ENCODE results near the gene TTYH2. TPM values are rescaled to one million over a fixed set of nuclear protein-coding genes. Genes with fewer than 3 reads are reported as not detected.
A peak's percentile ranks its signal among the peaks of the same experiment; 100 is the strongest.

The TTYH2 gene
- total RNA-seq, 2 experiments from 2014 or later, result 3.1 to 3.8 TPM

GRCh38 chr17:74201948-74202347 lies 11.4 kb upstream of the TTYH2 start:
- CTCF ChIA-PET (ENCODE audit: unreplicated experiment), result no interaction called here
- no peak for DNase-seq (ENCODE audit: low spot score)
- POLR2A ChIA-PET, result interaction anchor here (0.6 kb wide), 1 partner anchor 62 kb away, joined by 3 read pairs; no protein-coding TSS in a partner anchor
- Histone ChIP-seq H3K4me3 (ENCODE audit: low read depth, low read length, poor library complexity, severe bottlenecking) (no peak overlapping the region), H3K27ac (ENCODE audit: low read depth, low read length, poor library complexity, severe bottlenecking) (no peak overlapping the region), H2AFZ (ENCODE audit: low read length) (no peak overlapping the region), H3K79me2 (ENCODE audit: insufficient read depth, low read depth, low read length) (peaks cover 35% of the 10 kb centered on the region), H3K9me3 (ENCODE audit: low read length) (no peaks in the 10 kb centered on the region), H3K36me3 (ENCODE audit: insufficient read depth, low read length) (peaks cover 34% of the 10 kb centered on the region), H3K9me2 (ENCODE audit: insufficient read depth, low read length) (no peaks in the 10 kb centered on the region), H3K4me2 (ENCODE audit: low read length) (no peak overlapping the region), H3K4me1 (ENCODE audit: insufficient read depth, low read length, poor library complexity, severe bottlenecking) (peaks cover 24% of the 10 kb centered on the region), H4K20me1 (ENCODE audit: insufficient read depth, low read length) (peaks cover 24% of the 10 kb centered on the region; the same call in 1 of the 2 replicates)
- intact Hi-C loops (cut with micrococcal nuclease; ENCODE audit: unreplicated experiment), result no loop called here
- no TSS peak for BruUV-seq (replicated peaks)
- TF ChIP-seq, protein P1, sequence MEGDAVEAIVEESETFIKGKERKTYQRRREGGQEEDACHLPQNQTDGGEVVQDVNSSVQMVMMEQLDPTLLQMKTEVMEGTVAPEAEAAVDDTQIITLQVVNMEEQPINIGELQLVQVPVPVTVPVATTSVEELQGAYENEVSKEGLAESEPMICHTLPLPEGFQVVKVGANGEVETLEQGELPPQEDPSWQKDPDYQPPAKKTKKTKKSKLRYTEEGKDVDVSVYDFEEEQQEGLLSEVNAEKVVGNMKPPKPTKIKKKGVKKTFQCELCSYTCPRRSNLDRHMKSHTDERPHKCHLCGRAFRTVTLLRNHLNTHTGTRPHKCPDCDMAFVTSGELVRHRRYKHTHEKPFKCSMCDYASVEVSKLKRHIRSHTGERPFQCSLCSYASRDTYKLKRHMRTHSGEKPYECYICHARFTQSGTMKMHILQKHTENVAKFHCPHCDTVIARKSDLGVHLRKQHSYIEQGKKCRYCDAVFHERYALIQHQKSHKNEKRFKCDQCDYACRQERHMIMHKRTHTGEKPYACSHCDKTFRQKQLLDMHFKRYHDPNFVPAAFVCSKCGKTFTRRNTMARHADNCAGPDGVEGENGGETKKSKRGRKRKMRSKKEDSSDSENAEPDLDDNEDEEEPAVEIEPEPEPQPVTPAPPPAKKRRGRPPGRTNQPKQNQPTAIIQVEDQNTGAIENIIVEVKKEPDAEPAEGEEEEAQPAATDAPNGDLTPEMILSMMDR (conservative IDR thresholded peaks at IDR 0.05; ENCODE audit: low read length), result no peak
- no peak for TF ChIP-seq EZH2phosphoT487 (IDR thresholded peaks at IDR 0.05; ENCODE audit: borderline replicate concordance, low read depth, low read length)

- H3K27ac ChIP-seq (ENCODE audit: low read depth, low read length, poor library complexity, severe bottlenecking), result no peak overlapping the region
- H3K36me3 ChIP-seq (ENCODE audit: insufficient read depth, low read length), result peaks cover 44% of the 10 kb centered on the region
- POLR2A ChIA-PET, result interaction anchor here (0.6 to 0.7 kb wide), 3 partner anchors 26 to 236 kb away, joined by 3 to 4 read pairs (median 3); no protein-coding TSS in a partner anchor
- peaks cover 45% of the 10 kb centered on the region for H3K79me2 ChIP-seq (ENCODE audit: insufficient read depth, low read depth, low read length)
- peaks cover 27% of the 10 kb centered on the region; the same call in 1 of the 2 replicates for H4K20me1 ChIP-seq (ENCODE audit: insufficient read depth, low read length)
- no peak overlapping the region for H3K4me3 ChIP-seq (ENCODE audit: low read depth, low read length, poor library complexity, severe bottlenecking)
- H3K4me2 ChIP-seq (ENCODE audit: low read length), result 0 out of 2 replicates have a peak overlapping the region, but pooled peaks have one; percentile 17
- TF ChIP-seq EZH2phosphoT487 (IDR thresholded peaks at IDR 0.05; ENCODE audit: borderline replicate concordance, low read depth, low read length), result no peak
- TF ChIP-seq, protein P1 (conservative IDR thresholded peaks at IDR 0.05; ENCODE audit: low read length), result no peak
- CTCF ChIA-PET (ENCODE audit: unreplicated experiment), result interaction anchor here (0.6 to 1.2 kb wide), 5 partner anchors 12 to 80 kb away, joined by 3 to 9 read pairs (median 3); no protein-coding TSS in a partner anchor
- no TSS peak for BruUV-seq (replicated peaks)
- H3K9me2 ChIP-seq (ENCODE audit: insufficient read depth, low read length), result no peaks in the 10 kb centered on the region
- no peak for DNase-seq (ENCODE audit: low spot score)
- intact Hi-C loops (cut with micrococcal nuclease; ENCODE audit: unreplicated experiment), result no loop called here
- peaks cover 29% of the 10 kb centered on the region for H3K4me1 ChIP-seq (ENCODE audit: insufficient read depth, low read length, poor library complexity, severe bottlenecking)
- no peaks in the 10 kb centered on the region for H3K9me3 ChIP-seq (ENCODE audit: low read length)
- no peak overlapping the region for H2AFZ ChIP-seq (ENCODE audit: low read length)
Observed at GRCh38 chr17:74202938-74203337, 10.4 kb upstream of the TTYH2 start.
